Naive thymus-derived CD4-positive, alpha-beta T cell (primary cell): ENCODE results near the gene SNAPC5. TPM values are rescaled to one million over a fixed set of nuclear protein-coding genes. Genes with fewer than 3 reads are reported as not detected.
A peak's percentile ranks its signal among the peaks of the same experiment; 100 is the strongest.

Experiments
- ATAC-seq: fragments of 150-1000 bp; cut with Tn5 transposase; 2 replicates; pipeline ENCODE4 v1.10.0; 2021; ENCODE audit warnings: mild to moderate bottlenecking, moderate library complexity
- CTCF ChIA-PET: fragments of 350-600 bp; sonication (Branson Sonifier 250); formaldehyde crosslinking; loops from one replicate; lab custom pipeline; 2021; ENCODE audit warnings: antibody characterized with exemption; lab: Charles Lee
- POLR2A ChIA-PET: fragments of 350-600 bp; sonication (Branson Sonifier 250); formaldehyde crosslinking; loops from one replicate; lab custom pipeline; 2021; ENCODE audit warnings: antibody characterized with exemption, inconsistent platforms; lab: Charles Lee
- DNase-seq, 9 donors: peaks; one replicate each; pipeline versions ENCODE4 v3.0.0 to v3.0.0-alpha.2; 2020 to 2022; ENCODE audit warnings: mixed read lengths in 1 of 9
- H3K27ac ChIP-seq: one replicate; pipeline ENCODE4 v1.7.0; 2013; ENCODE audit warnings: mild to moderate bottlenecking, low read depth, low read length, moderate library complexity
- H3K27me3 ChIP-seq, 2 donors: one replicate each; pipeline ENCODE4 v1.7.0; 2013; ENCODE audit warnings: low read length in 2 of 2, mild to moderate bottlenecking in 2 of 2, moderate library complexity in 2 of 2; ENCODE audit not compliant: control insufficient read depth in 2 of 2, insufficient read depth in 2 of 2
- H3K36me3 ChIP-seq, 3 experiments: 1 replicate in 2 of 3; 2 replicates in 1 of 3; pipeline ENCODE4 v1.7.0; 2013; ENCODE audit warnings: low read length in 3 of 3, mild to moderate bottlenecking in 3 of 3, moderate library complexity in 1 of 3; ENCODE audit not compliant: insufficient read depth in 3 of 3, control insufficient read depth in 2 of 3
- H3K4me1 ChIP-seq, 2 donors: one replicate each; pipeline ENCODE4 v1.7.0; 2013; ENCODE audit warnings: low read length in 2 of 2, mild to moderate bottlenecking in 2 of 2, moderate library complexity in 1 of 2; ENCODE audit not compliant: control insufficient read depth in 2 of 2, insufficient read depth in 2 of 2
- H3K4me3 ChIP-seq: 2 replicates; pipeline ENCODE4 v1.7.0; 2013; ENCODE audit warnings: mild to moderate bottlenecking, low read length
- H3K9me3 ChIP-seq, 3 experiments: 1 replicate in 2 of 3; 2 replicates in 1 of 3; pipeline ENCODE4 v1.7.0; 2013; ENCODE audit warnings: low read length in 3 of 3; ENCODE audit not compliant: control insufficient read depth in 2 of 3
- H3K27ac Mint-ChIP-seq, 9 donors: one replicate each; pipeline ENCODE4 v1.8.0; 2020 to 2022; ENCODE audit warnings: mixed read lengths in 9 of 9, mild to moderate bottlenecking in 8 of 9, moderate library complexity in 5 of 9, inconsistent platforms in 2 of 9
- H3K27me3 Mint-ChIP-seq, 5 donors: one replicate each; pipeline ENCODE4 v1.8.0; 2021 to 2022; ENCODE audit warnings: mixed read lengths in 5 of 5, mild to moderate bottlenecking in 1 of 5
- H3K36me3 Mint-ChIP-seq, 5 donors: one replicate each; pipeline ENCODE4 v1.8.0; 2020 to 2022; ENCODE audit warnings: mixed read lengths in 5 of 5, mild to moderate bottlenecking in 3 of 5, inconsistent platforms in 1 of 5
- H3K4me1 Mint-ChIP-seq, 7 donors: one replicate each; pipeline ENCODE4 v1.8.0; 2020 to 2022; ENCODE audit warnings: mixed read lengths in 7 of 7, mild to moderate bottlenecking in 3 of 7, inconsistent platforms in 1 of 7
- H3K4me3 Mint-ChIP-seq, 10 donors: one replicate each; pipeline ENCODE4 v1.8.0; 2020 to 2022; ENCODE audit warnings: mild to moderate bottlenecking in 10 of 10, mixed read lengths in 10 of 10, moderate library complexity in 6 of 10, inconsistent platforms in 2 of 10
- H3K9me3 Mint-ChIP-seq, 11 donors: one replicate each; pipeline ENCODE4 v1.8.0; 2020 to 2022; ENCODE audit warnings: mixed read lengths in 11 of 11, mild to moderate bottlenecking in 4 of 11, inconsistent platforms in 1 of 11, moderate library complexity in 1 of 11
- intact Hi-C, 2 donors: fragments of 100-400 bp; cut with micrococcal nuclease; formaldehyde crosslinking; loops; one replicate each; pipeline ENCODE4 v1.15.1; 2023
- polyA plus RNA-seq, 2 donors: library from polyadenylated mRNA; unstranded; fragments of 300-500 nt; fragmentation: Illumina TruSeq; gene quantifications; one replicate each; pipeline ENCODE4 v1.2.3, GENCODE V29; 2021
- total RNA-seq, 6 experiments: library from RNA in 5 of 6; stranded (reverse) in 5 of 6; gene quantifications; 1 replicate in 5 of 6; 2 replicates in 1 of 6; pipeline ENCODE4 v1.2.3 and lab custom pipeline; 2021 to 2026

Gene SNAPC5
- total and polyA plus RNA-seq, 7 experiments from 2014 or later, result 20.4 to 77.6 (median 34.8) TPM

- Mint-ChIP-seq H3K4me1 (peaks cover 12 to 43% (median 18%) of the 10 kb centered on the region in 7 donors), H3K27me3 (no peaks in the 10 kb centered on the region), H3K27ac (peak overlapping the region; percentile 2 to 82 (median 43)), H3K9me3 (no peaks in the 10 kb centered on the region), H3K4me3 (no peak overlapping the region), H3K36me3 (peaks cover 5 to 28% (median 19%) of the 10 kb centered on the region in 5 donors)
- no peak overlapping the region for H3K4me3 ChIP-seq
- ATAC-seq (no peak), DNase-seq (no peak)
- intact Hi-C loops, result no loop called here
- CTCF ChIA-PET, result no interaction called here
- no peaks in the 10 kb centered on the region for H3K36me3 ChIP-seq
- H3K27ac ChIP-seq, result no peak overlapping the region
- no peaks in the 10 kb centered on the region for H3K9me3 ChIP-seq
- H3K4me1 ChIP-seq, result peaks cover 0 to 6% of the 10 kb centered on the region in 2 donors
- POLR2A ChIA-PET, result no interaction called here
- H3K27me3 ChIP-seq, result no peaks in the 10 kb centered on the region
Measured at GRCh38 chr15:66459818-66460615, 37.5 kb downstream of the SNAPC5 start.

GRCh38 chr15:66456211-66456610 lies 41.4 kb downstream of the SNAPC5 start:
- Mint-ChIP-seq H3K36me3 (peaks cover 5 to 21% (median 14%) of the 10 kb centered on the region in 5 donors), H3K9me3 (no peaks in the 10 kb centered on the region), H3K4me1 (peaks cover 14 to 31% (median 18%) of the 10 kb centered on the region in 7 donors), H3K4me3 (no peak overlapping the region), H3K27ac (peak overlapping the region in 3 of 9 donors; percentile 26 to 48 (median 33)), H3K27me3 (no peaks in the 10 kb centered on the region)
- CTCF ChIA-PET, result interaction anchor here (0.6 kb wide), 1 partner anchor 1164 kb away, joined by 4 read pairs; no protein-coding TSS in a partner anchor
- H3K4me3 ChIP-seq, result no peak overlapping the region
- POLR2A ChIA-PET, result no interaction called here
- no peaks in the 10 kb centered on the region for H3K9me3 ChIP-seq
- ATAC-seq, result no peak
- DNase-seq, result no peak
- H3K27ac ChIP-seq, result no peak overlapping the region
- intact Hi-C loops, result no loop called here
- peaks cover 0 to 6% of the 10 kb centered on the region in 2 donors for H3K4me1 ChIP-seq
- H3K27me3 ChIP-seq, result no peaks in the 10 kb centered on the region
- H3K36me3 ChIP-seq, result peaks cover 0 to 5% (median 0%) of the 10 kb centered on the region in 3 experiments

GRCh38 chr15:66454143-66454542 lies 43.4 kb downstream of the SNAPC5 start:
- ChIA-PET POLR2A (interaction anchor here (0.6 kb wide), 1 partner anchor 161 kb away, joined by 3 read pairs; no protein-coding TSS in a partner anchor), CTCF (no interaction called here)
- H3K36me3 ChIP-seq, result peaks cover 0 to 5% (median 0%) of the 10 kb centered on the region in 3 experiments
- no peaks in the 10 kb centered on the region for H3K27me3 ChIP-seq
- DNase-seq (no peak), ATAC-seq (peak; percentile 53)
- intact Hi-C loops, result no loop called here
- Mint-ChIP-seq H3K9me3 (no peaks in the 10 kb centered on the region), H3K27me3 (no peaks in the 10 kb centered on the region), H3K4me3 (no peak overlapping the region), H3K4me1 (peaks cover 0 to 16% (median 6%) of the 10 kb centered on the region in 7 donors), H3K27ac (peak overlapping the region in 3 of 9 donors; percentile 21 to 69 (median 25)), H3K36me3 (peaks cover 0 to 17% (median 10%) of the 10 kb centered on the region in 5 donors)
- H3K9me3 ChIP-seq, result no peaks in the 10 kb centered on the region
- no peaks in the 10 kb centered on the region for H3K4me1 ChIP-seq
- no peak overlapping the region for H3K27ac ChIP-seq
- H3K4me3 ChIP-seq, result no peak overlapping the region

- no peaks in the 10 kb centered on the region for H3K9me3 ChIP-seq
- H3K4me3 ChIP-seq, result no peak overlapping the region
- ATAC-seq (no peak), DNase-seq (no peak)
- Mint-ChIP-seq H3K27me3 (no peaks in the 10 kb centered on the region), H3K27ac (peak overlapping the region in 3 of 9 donors; percentile 21 to 56 (median 54)), H3K4me1 (peaks cover 0 to 8% (median 3%) of the 10 kb centered on the region in 7 donors), H3K9me3 (peaks cover 0 to 2% (median 0%) of the 10 kb centered on the region in 11 donors), H3K36me3 (peaks cover 0 to 21% (median 13%) of the 10 kb centered on the region in 5 donors), H3K4me3 (no peak overlapping the region)
- ChIA-PET POLR2A (no interaction called here), CTCF (no interaction called here)
- no peak overlapping the region for H3K27ac ChIP-seq
- H3K4me1 ChIP-seq, result no peaks in the 10 kb centered on the region
- no peaks in the 10 kb centered on the region for H3K27me3 ChIP-seq
- intact Hi-C loops, result no loop called here
- peaks cover 0 to 10% (median 0%) of the 10 kb centered on the region in 3 experiments for H3K36me3 ChIP-seq
Measured at GRCh38 chr15:66452971-66453580, 44.5 kb downstream of the SNAPC5 start.

- ATAC-seq (no peak), DNase-seq (no peak)
- CTCF ChIA-PET, result no interaction called here
- H3K4me3 ChIP-seq, result no peak overlapping the region
- no peaks in the 10 kb centered on the region for H3K4me1 ChIP-seq
- H3K36me3 ChIP-seq, result peaks cover 0 to 12% (median 0%) of the 10 kb centered on the region in 3 experiments
- no peaks in the 10 kb centered on the region for H3K27me3 ChIP-seq
- Mint-ChIP-seq H3K27me3 (no peaks in the 10 kb centered on the region), H3K4me3 (no peak overlapping the region), H3K36me3 (peaks cover 0 to 26% (median 16%) of the 10 kb centered on the region in 5 donors), H3K4me1 (peaks cover 0 to 7% (median 4%) of the 10 kb centered on the region in 7 donors), H3K9me3 (peaks cover 0 to 2% (median 0%) of the 10 kb centered on the region in 11 donors), H3K27ac (peak overlapping the region in 3 of 9 donors; percentile 3 to 16 (median 4))
- H3K9me3 ChIP-seq, result no peaks in the 10 kb centered on the region
- H3K27ac ChIP-seq, result no peak overlapping the region
- intact Hi-C loops, result no loop called here
- POLR2A ChIA-PET, result no interaction called here
Measured at GRCh38 chr15:66452420-66452819, 45.1 kb downstream of the SNAPC5 start.
